Measurements from ENCODE around the gene DVL1. TPM values are rescaled to one million over a fixed set of nuclear protein-coding genes. Genes with fewer than 3 reads are reported as not detected.

Gene DVL1
- total RNA-seq, 1 experiment from 2014 or later, result 91.4 TPM

- TF ChIP-seq AR (CRISPR knock-in tag; IDR thresholded peaks at IDR 0.05) (no peak), EMX1 (CRISPR knock-in tag; IDR thresholded peaks at IDR 0.05) (no peak), ZNF416 (CRISPR knock-in tag; IDR thresholded peaks at IDR 0.05) (no peak), ZNF425 (CRISPR knock-in tag; conservative IDR thresholded peaks at IDR 0.05) (no peak), IRF2 (CRISPR knock-in tag; IDR thresholded peaks at IDR 0.05; ENCODE audit: borderline replicate concordance, low read depth) (no peak), GRHL2 (CRISPR knock-in tag; IDR thresholded peaks at IDR 0.05; ENCODE audit: insufficient replicate concordance, severe bottlenecking) (no peak)
Observed at GRCh38 chr1:1318131-1318652, 31.0 kb downstream of the DVL1 start (continued).

- Mint-ChIP-seq H3K36me3 (peaks cover 24% of the 10 kb centered on the region), H3K4me1 (peaks cover 18% of the 10 kb centered on the region), H3K4me3 (no peak overlapping the region), H3K27me3 (ENCODE audit: low read depth) (no peaks in the 10 kb centered on the region), H3K9me3 (no peaks in the 10 kb centered on the region), H3K27ac (peak overlapping the region; percentile 65)
- POLR2A ChIA-PET, result no interaction called here
- ATAC-seq (no peak), DNase-seq (ENCODE audit: low spot score) (no peak)
- CTCF ChIA-PET, result interaction anchor here (3.0 kb wide), 1 partner anchor 17 kb away, joined by 10 read pairs; no protein-coding TSS in a partner anchor
- TF ChIP-seq ATF2 (CRISPR knock-in tag; IDR thresholded peaks at IDR 0.05; ENCODE audit: borderline replicate concordance, low read depth) (no peak), RELA (CRISPR knock-in tag; IDR thresholded peaks at IDR 0.05; ENCODE audit: borderline replicate concordance) (no peak), E2F5 (CRISPR knock-in tag; IDR thresholded peaks at IDR 0.05) (no peak), PRDM15 (CRISPR knock-in tag; IDR thresholded peaks at IDR 0.05) (no peak), GRHL2 (CRISPR knock-in tag; IDR thresholded peaks at IDR 0.05; ENCODE audit: insufficient replicate concordance, severe bottlenecking) (no peak), MXD4 (CRISPR knock-in tag; IDR thresholded peaks at IDR 0.05; ENCODE audit: borderline replicate concordance) (no peak), CREM (CRISPR knock-in tag; IDR thresholded peaks at IDR 0.05) (no peak), ZNF671 (CRISPR knock-in tag; IDR thresholded peaks at IDR 0.05) (no peak), IRF2 (CRISPR knock-in tag; IDR thresholded peaks at IDR 0.05; ENCODE audit: borderline replicate concordance, low read depth) (no peak), ZNF532 (CRISPR knock-in tag; IDR thresholded peaks at IDR 0.05; ENCODE audit: borderline replicate concordance) (no peak), NR1H2 (CRISPR knock-in tag; IDR thresholded peaks at IDR 0.05) (no peak)
Observed at GRCh38 chr1:1317420-1317819, 31.8 kb downstream of the DVL1 start.

Data from WTC11 (cell line).